ENCODE results near the gene STK24.

Gene STK24

GRCh38 chr13:98480915-98481877, 95.7 kb downstream of the STK24 start:
- no peak overlapping the region for H3K4me3 ChIP-seq (ENCODE audit: low read depth, low read length)
- H3K79me2 ChIP-seq (ENCODE audit: control insufficient read depth, insufficient read depth, low read length, unreplicated experiment) = peaks cover 65% of the 10 kb centered on the region
- H3K27ac ChIP-seq (ENCODE audit: low read depth, low read length) = peak overlapping the region; percentile 5; the same call in 1 of the 2 replicates
- no peaks in the 10 kb centered on the region for H3K36me3 ChIP-seq (ENCODE audit: insufficient read depth, low read length)
- no peak overlapping the region for H2AFZ ChIP-seq (ENCODE audit: low read length, unreplicated experiment)
- H3K27me3 ChIP-seq (ENCODE audit: insufficient read depth, low read length) = no peaks in the 10 kb centered on the region
- peaks cover 61% of the 10 kb centered on the region for H3K4me1 ChIP-seq (ENCODE audit: control insufficient read depth, insufficient read depth, low read length, unreplicated experiment)

GRCh38 chr13:98479496-98480003, 97.4 kb downstream of the STK24 start:
- no peak overlapping the region for H3K4me3 ChIP-seq (ENCODE audit: low read depth, low read length)
- peaks cover 73% of the 10 kb centered on the region for H3K79me2 ChIP-seq (ENCODE audit: control insufficient read depth, insufficient read depth, low read length, unreplicated experiment)
- no peak overlapping the region for H3K27ac ChIP-seq (ENCODE audit: low read depth, low read length)
- peaks cover 58% of the 10 kb centered on the region for H3K4me1 ChIP-seq (ENCODE audit: control insufficient read depth, insufficient read depth, low read length, unreplicated experiment)
- H2AFZ ChIP-seq (ENCODE audit: low read length, unreplicated experiment) = no peak overlapping the region
- H3K36me3 ChIP-seq (ENCODE audit: insufficient read depth, low read length) = no peaks in the 10 kb centered on the region
- H3K27me3 ChIP-seq (ENCODE audit: insufficient read depth, low read length) = no peaks in the 10 kb centered on the region

GRCh38 chr13:98478189-98479129, 98.4 kb downstream of the STK24 start:
- Histone ChIP-seq H3K79me2 (ENCODE audit: control insufficient read depth, insufficient read depth, low read length, unreplicated experiment) (peaks cover 63% of the 10 kb centered on the region), H3K4me1 (ENCODE audit: control insufficient read depth, insufficient read depth, low read length, unreplicated experiment) (peaks cover 47% of the 10 kb centered on the region)

GRCh38 chr13:98476538-98476966, 100.4 kb downstream of the STK24 start:
- H3K79me2 ChIP-seq (ENCODE audit: control insufficient read depth, insufficient read depth, low read length, unreplicated experiment) = peaks cover 46% of the 10 kb centered on the region
- peak overlapping the region; percentile 93 for H3K27ac ChIP-seq (ENCODE audit: low read depth, low read length)
- H3K27me3 ChIP-seq (ENCODE audit: insufficient read depth, low read length) = no peaks in the 10 kb centered on the region
- H3K36me3 ChIP-seq (ENCODE audit: insufficient read depth, low read length) = peaks cover 18% of the 10 kb centered on the region
- H3K4me1 ChIP-seq (ENCODE audit: control insufficient read depth, insufficient read depth, low read length, unreplicated experiment) = peaks cover 32% of the 10 kb centered on the region
- H2AFZ ChIP-seq (ENCODE audit: low read length, unreplicated experiment) = no peak overlapping the region
- H3K4me3 ChIP-seq (ENCODE audit: low read depth, low read length) = peak overlapping the region; percentile 32

More at GRCh38 chr13:98478189-98479129, 98.4 kb downstream of the STK24 start:
- Histone ChIP-seq H3K27ac (ENCODE audit: low read depth, low read length) (peak overlapping the region; percentile 54; the same call in 1 of the 2 replicates), H3K4me3 (ENCODE audit: low read depth, low read length) (no peak overlapping the region), H3K27me3 (ENCODE audit: insufficient read depth, low read length) (no peaks in the 10 kb centered on the region), H2AFZ (ENCODE audit: low read length, unreplicated experiment) (no peak overlapping the region), H3K36me3 (ENCODE audit: insufficient read depth, low read length) (peaks cover 9% of the 10 kb centered on the region)

- Histone ChIP-seq H2AFZ (ENCODE audit: low read length, unreplicated experiment) (no peak overlapping the region), H3K4me1 (ENCODE audit: control insufficient read depth, insufficient read depth, low read length, unreplicated experiment) (peaks cover 32% of the 10 kb centered on the region), H3K4me3 (ENCODE audit: low read depth, low read length) (peak overlapping the region; percentile 32), H3K27ac (ENCODE audit: low read depth, low read length) (peak overlapping the region; percentile 93), H3K79me2 (ENCODE audit: control insufficient read depth, insufficient read depth, low read length, unreplicated experiment) (peaks cover 46% of the 10 kb centered on the region), H3K27me3 (ENCODE audit: insufficient read depth, low read length) (no peaks in the 10 kb centered on the region), H3K36me3 (ENCODE audit: insufficient read depth, low read length) (peaks cover 18% of the 10 kb centered on the region)
Observed at GRCh38 chr13:98476106-98476505, 100.8 kb downstream of the STK24 start.

GRCh38 chr13:98475522-98475921, 101.4 kb downstream of the STK24 start:
- H3K79me2 ChIP-seq (ENCODE audit: control insufficient read depth, insufficient read depth, low read length, unreplicated experiment) = peaks cover 41% of the 10 kb centered on the region
- peak overlapping the region; percentile 93 for H3K27ac ChIP-seq (ENCODE audit: low read depth, low read length)
- no peak overlapping the region for H3K4me3 ChIP-seq (ENCODE audit: low read depth, low read length)
- H3K4me1 ChIP-seq (ENCODE audit: control insufficient read depth, insufficient read depth, low read length, unreplicated experiment) = peaks cover 32% of the 10 kb centered on the region
- no peaks in the 10 kb centered on the region for H3K27me3 ChIP-seq (ENCODE audit: insufficient read depth, low read length)
- peaks cover 18% of the 10 kb centered on the region for H3K36me3 ChIP-seq (ENCODE audit: insufficient read depth, low read length)
- no peak overlapping the region for H2AFZ ChIP-seq (ENCODE audit: low read length, unreplicated experiment)

- peaks cover 31% of the 10 kb centered on the region for H3K4me1 ChIP-seq (ENCODE audit: control insufficient read depth, insufficient read depth, low read length, unreplicated experiment)
- H3K79me2 ChIP-seq (ENCODE audit: control insufficient read depth, insufficient read depth, low read length, unreplicated experiment) = peaks cover 38% of the 10 kb centered on the region
- no peak overlapping the region for H3K4me3 ChIP-seq (ENCODE audit: low read depth, low read length)
- H3K27ac ChIP-seq (ENCODE audit: low read depth, low read length) = peak overlapping the region; percentile 93; the same call in 1 of the 2 replicates
- no peaks in the 10 kb centered on the region for H3K27me3 ChIP-seq (ENCODE audit: insufficient read depth, low read length)
- H3K36me3 ChIP-seq (ENCODE audit: insufficient read depth, low read length) = peaks cover 18% of the 10 kb centered on the region
- no peak overlapping the region for H2AFZ ChIP-seq (ENCODE audit: low read length, unreplicated experiment)
Observed at GRCh38 chr13:98474761-98475160, 102.1 kb downstream of the STK24 start.

- Histone ChIP-seq H3K27me3 (ENCODE audit: insufficient read depth, low read length) (no peaks in the 10 kb centered on the region), H3K79me2 (ENCODE audit: control insufficient read depth, insufficient read depth, low read length, unreplicated experiment) (peaks cover 35% of the 10 kb centered on the region), H3K4me3 (ENCODE audit: low read depth, low read length) (no peak overlapping the region), H3K4me1 (ENCODE audit: control insufficient read depth, insufficient read depth, low read length, unreplicated experiment) (peaks cover 28% of the 10 kb centered on the region), H3K27ac (ENCODE audit: low read depth, low read length) (no peak overlapping the region), H3K36me3 (ENCODE audit: insufficient read depth, low read length) (peaks cover 18% of the 10 kb centered on the region), H2AFZ (ENCODE audit: low read length, unreplicated experiment) (no peak overlapping the region)
Observed at GRCh38 chr13:98474292-98474691, 102.6 kb downstream of the STK24 start.

- Histone ChIP-seq H3K4me1 (ENCODE audit: control insufficient read depth, insufficient read depth, low read length, unreplicated experiment) (peaks cover 28% of the 10 kb centered on the region), H3K27me3 (ENCODE audit: insufficient read depth, low read length) (no peaks in the 10 kb centered on the region), H3K4me3 (ENCODE audit: low read depth, low read length) (no peak overlapping the region), H3K36me3 (ENCODE audit: insufficient read depth, low read length) (peaks cover 18% of the 10 kb centered on the region), H2AFZ (ENCODE audit: low read length, unreplicated experiment) (no peak overlapping the region), H3K79me2 (ENCODE audit: control insufficient read depth, insufficient read depth, low read length, unreplicated experiment) (peaks cover 32% of the 10 kb centered on the region), H3K27ac (ENCODE audit: low read depth, low read length) (no peak overlapping the region)
Observed at GRCh38 chr13:98473788-98474144, 103.1 kb downstream of the STK24 start.

GRCh38 chr13:98473135-98473787, 103.6 kb downstream of the STK24 start:
- H3K27ac ChIP-seq (ENCODE audit: low read depth, low read length) = no peak overlapping the region
- no peak overlapping the region for H3K4me3 ChIP-seq (ENCODE audit: low read depth, low read length)

More at GRCh38 chr13:98473135-98473787, 103.6 kb downstream of the STK24 start:
- Histone ChIP-seq H3K4me1 (ENCODE audit: control insufficient read depth, insufficient read depth, low read length, unreplicated experiment) (peaks cover 23% of the 10 kb centered on the region), H2AFZ (ENCODE audit: low read length, unreplicated experiment) (no peak overlapping the region), H3K36me3 (ENCODE audit: insufficient read depth, low read length) (peaks cover 18% of the 10 kb centered on the region), H3K27me3 (ENCODE audit: insufficient read depth, low read length) (no peaks in the 10 kb centered on the region), H3K79me2 (ENCODE audit: control insufficient read depth, insufficient read depth, low read length, unreplicated experiment) (peaks cover 27% of the 10 kb centered on the region)
